ENCODE results near the gene EXOC6B.

The EXOC6B gene

DNA sequence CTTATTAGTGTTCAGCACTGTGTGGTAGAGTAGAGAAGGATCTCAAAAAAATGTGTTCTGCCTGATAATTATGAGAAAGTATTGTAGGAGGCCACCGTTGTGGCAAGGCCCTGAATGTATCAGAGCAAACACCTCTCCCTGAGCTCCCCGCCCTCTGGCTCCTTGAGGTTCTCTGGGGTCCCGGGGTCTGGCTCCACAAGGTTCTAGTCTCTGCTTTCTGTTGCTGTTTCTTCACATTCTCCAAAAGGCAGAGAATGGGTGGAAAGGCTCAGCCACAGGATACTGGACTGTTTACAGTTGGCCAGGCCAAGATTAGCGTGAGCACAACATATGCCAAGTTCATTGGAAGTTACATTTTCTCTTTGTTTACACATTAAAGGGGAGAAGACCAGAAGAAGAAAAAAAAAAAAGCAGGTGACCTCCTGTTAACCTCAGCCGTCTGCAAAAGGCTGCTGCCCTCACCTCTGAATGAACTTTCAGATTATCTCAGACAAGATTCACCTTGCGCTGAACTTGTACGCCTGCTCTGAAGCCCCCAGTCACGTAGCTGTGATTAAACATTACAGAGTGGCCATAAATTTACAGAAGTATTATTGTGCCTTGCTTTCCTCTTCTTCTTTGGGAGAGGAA lies 621.6 kb downstream of the EXOC6B start:
- no peak for DNase-seq

DNA sequence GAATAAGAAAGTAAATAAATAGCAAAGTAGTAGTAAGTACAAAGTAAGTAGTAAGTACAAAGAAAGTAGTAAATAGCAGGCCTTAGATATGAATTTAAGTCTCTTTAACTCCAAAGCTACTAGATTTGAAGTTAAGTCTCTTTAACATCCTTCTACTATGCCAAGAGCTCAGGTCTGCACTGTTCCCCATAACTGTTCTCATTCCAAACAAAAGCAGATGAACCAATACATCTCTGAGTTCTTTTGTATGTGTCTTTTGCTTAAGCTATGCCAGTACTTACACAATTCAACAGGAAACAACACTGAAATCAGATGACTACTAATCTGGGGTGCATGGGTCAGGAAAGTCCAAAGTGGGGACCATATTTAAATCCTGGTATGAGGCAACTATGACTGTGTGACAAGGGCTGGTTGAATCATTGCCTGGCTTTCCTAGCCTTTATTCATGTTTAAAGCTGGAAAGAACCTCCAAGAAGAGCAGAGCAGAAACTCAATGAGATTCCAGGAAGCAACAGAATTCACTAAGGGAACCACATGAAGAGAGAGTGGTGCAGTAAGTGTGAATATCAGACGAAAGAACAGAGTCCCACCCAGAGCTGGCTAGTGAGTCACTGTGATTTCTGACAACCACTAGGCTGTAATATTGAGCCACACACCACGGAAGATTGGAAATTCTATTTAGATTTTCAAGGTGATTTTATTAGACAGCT lies 627.1 kb downstream of the EXOC6B start:
- no peak for DNase-seq

DNA sequence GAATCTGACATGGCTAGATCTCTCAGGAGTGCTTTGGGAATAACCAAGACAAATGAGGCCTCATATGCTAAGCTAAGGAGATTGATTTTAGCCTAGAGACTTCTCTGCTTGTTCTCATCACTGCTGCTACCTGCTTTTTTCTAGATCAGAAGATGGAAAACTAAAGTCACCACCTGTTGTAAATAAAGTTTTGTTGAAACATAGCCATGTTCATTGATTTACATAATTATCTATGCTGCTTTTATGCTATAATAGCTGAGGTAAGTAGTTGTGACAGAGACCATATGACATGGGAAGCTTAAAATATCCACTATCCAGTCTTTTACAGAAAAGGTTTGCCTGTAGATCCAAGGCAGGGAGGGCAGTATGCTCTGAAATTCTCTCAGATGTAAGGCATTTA lies 632.1 kb downstream of the EXOC6B start:
- DNase-seq: no peak

GRCh38 chr2:72191441-72191840 lies 634.4 kb downstream of the EXOC6B start:
- no peak for DNase-seq

GRCh38 chr2:72185206-72185605 lies 640.6 kb downstream of the EXOC6B start:
- no peak for DNase-seq

DNA sequence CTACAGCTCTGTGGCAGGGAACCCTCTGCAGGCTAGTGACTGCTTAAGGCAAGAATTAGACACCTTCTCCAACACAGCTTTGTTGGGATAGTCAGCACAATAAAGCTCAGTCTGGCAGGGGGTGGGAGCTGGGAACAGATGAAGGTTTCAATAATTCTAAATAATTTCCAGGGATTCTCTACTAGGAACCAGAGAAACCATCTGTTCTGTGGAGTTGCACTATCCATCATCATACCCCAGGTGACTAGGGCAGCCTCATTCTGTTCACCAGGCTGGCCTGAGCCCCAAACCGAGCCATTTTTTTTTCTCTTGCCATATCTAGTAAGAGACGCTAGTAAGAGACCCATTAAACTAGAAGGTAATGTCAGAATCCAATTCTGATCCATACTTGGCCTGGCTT lies 642.4 kb downstream of the EXOC6B start:
- no peak for DNase-seq

DNA sequence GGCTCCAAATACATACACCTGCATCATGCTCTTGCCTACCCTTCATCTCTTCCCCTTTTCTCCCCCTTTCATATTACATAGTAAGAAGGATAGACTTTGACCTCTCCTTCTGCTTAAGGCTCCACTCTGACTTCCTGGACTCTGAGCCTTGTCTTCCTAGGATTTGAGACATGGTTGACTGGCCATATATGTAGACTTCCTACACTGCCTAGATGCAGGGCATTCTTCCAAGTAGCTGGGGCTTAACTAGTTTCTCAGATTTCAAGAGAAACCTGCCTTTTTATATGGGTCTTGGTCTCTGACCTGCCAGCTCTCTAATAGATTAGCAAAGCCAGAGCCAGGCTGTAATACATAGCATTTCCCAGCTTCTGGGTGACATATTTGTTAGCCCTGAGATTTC lies 642.8 kb downstream of the EXOC6B start:
- no peak for DNase-seq

GRCh38 chr2:72182547-72182946 lies 643.3 kb downstream of the EXOC6B start:
- DNase-seq: no peak

- DNase-seq: no peak
Observed at GRCh38 chr2:72181616-72182015, 644.2 kb downstream of the EXOC6B start.

GRCh38 chr2:72180351-72180750 lies 645.5 kb downstream of the EXOC6B start:
- DNase-seq: no peak

- DNase-seq: no peak
Observed at GRCh38 chr2:72178551-72178950, 647.3 kb downstream of the EXOC6B start.

DNA sequence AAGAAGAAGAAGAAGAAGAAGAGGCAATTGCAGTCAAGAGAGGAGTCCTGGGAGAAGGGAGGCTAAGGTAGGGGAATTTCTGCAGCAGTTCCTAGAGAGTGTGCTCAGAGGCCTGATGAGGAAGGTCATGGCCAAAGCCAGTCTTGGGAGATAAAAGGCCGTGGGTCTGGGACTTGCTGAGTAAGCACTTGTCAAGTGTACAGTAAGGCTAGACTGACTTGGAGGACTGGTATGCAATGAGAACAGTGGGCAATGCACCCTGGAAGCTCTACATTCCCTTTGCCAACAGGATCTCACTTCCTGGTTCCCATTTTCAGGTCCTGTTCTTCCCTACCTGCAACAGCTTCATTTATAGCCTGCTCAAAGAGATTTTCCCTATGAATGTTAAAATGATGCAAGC lies 649.6 kb downstream of the EXOC6B start:
- no peak for DNase-seq

- DNase-seq: no peak
Observed at GRCh38 chr2:72175636-72176035, 650.2 kb downstream of the EXOC6B start.

GRCh38 chr2:72173640-72174321 lies 652.1 kb downstream of the EXOC6B start:
- no peak for DNase-seq

- DNase-seq: no peak
Observed at GRCh38 chr2:72172478-72172877, 653.4 kb downstream of the EXOC6B start.

DNA sequence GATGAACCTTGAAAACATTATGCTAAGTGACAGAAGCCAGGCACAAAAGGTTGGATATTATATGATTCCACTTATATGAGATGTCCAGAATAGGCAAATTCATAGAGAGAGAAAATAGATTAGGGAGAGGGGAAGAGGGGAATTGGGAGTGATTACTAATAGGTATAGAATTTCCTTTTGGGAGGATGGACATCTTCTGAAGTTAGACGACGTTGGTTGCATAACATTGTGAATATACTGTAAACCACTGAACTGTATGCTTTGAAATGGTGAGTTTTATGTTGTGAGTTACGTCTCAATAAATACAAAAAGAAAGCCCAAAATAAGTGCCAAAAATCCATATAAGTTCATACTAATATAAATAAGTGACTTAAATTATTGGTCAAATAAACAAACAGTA lies 659.6 kb downstream of the EXOC6B start:
- DNase-seq: no peak

DNA sequence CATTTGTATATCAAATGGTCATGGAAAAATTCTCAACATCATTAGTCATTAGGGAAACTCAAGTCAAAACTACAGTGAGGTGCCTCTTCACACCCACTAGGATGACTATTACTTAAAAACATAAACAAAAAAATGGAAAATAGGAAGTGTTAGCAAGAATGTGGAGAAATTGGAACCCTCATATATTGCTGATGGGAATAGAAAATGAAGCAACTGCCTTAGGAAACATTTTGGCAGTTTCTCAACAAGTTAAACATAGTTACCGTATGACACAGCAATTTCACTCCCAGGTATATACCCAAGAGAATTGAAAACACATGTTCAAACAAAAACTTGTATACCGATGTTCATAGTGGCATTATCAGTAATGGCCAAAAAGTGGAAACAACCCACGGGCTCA lies 660.0 kb downstream of the EXOC6B start:
- no peak for DNase-seq

DNA sequence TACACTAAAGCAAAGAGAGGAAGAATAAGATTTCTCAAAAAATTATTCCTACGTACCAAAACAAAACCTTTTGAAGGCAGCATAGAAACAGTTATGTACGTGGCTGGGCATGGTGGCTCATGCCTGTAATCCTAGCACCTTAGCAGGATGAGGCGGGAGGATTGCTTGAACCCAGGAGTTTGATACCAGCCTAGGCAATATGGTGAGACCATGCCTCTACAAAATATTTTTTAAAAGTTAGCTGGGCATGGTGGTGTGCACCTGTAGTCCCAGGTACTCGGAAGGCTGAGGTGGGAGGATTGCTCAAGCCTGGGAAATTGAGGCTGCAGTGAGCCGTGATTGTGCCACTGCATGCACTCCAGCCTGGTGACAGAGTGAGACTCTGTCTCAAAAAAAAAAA lies 663.3 kb downstream of the EXOC6B start:
- no peak for DNase-seq

DNA sequence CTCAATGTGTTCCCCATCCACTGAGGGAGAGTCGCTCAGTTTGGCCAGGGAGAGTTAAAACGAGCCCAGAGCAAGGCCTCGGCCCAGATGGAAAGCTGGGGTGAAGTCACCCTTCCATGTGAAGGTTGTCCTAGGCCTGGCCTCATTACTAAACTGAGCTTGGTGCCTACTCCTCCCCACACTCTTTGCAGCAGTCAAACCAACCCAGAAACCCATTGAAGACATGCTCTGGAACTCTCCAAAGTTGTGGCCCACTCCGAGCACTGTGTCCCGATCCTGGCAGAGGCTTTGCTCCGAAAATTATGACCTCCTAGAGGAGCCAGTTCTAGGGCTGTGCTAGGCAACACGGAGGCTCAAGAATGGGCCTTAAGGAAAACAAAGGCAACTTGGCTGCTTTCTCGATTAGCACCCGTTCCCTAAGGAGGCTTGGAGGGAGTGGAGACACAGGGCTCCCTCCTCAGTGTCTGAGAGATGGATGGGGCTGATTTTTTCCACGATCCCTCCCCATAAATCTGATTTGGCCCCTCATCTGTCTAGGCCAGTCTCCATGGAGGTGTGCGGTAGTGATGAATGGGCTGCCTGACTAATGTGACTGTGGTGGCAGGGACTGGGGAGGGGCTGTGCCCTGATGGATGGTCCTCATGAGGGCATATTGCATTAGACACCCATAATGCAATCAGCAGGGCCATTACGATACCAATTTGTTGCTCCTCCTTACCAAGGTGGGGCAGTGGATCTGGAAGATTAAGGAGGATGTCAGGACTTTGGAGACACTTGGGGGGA lies 666.4 kb downstream of the EXOC6B start:
- no peak for DNase-seq

DNA sequence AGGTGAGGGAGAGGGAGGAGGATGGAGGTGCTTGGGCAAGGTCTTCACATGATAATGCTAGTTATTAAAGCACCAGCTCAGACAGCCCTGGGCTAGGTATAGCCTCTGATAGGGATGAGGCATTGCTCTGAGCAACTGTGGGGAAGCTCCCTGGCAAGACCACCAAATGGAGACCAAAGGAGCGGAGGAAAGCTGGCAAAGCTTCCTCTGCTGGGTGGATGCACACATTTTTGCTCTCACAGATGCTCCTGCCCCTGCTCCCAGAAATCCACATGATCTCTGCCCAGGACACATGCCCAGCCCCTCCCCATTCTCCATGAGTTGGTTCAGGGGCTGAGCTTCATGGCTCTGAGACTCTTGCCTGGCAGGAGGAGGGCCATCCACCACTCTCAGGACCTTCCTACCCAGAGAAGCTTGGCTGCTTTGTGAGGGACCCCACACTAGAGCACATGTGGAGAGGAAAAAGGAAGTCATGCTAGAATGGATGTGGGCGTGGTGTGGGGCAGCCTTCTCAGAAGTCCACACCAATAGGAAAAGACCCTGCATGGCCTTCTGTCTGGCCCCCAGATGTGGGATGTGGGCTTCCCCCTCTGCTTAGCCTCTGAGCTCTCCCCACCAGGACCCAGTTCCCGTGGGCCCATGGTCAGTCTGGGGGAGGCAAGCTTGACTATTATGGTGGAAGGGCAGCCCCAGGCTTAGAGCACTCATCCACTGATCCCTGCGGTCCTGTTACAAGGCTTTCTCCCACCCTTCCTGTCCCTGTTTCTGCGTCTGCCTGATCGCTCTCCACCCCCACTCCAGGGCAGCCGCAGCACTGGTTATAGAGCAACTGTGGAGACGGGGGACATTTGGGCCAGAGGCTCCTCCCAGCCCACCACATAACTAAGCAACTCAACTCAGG lies 667.7 kb downstream of the EXOC6B start:
- DNase-seq: no peak

DNA sequence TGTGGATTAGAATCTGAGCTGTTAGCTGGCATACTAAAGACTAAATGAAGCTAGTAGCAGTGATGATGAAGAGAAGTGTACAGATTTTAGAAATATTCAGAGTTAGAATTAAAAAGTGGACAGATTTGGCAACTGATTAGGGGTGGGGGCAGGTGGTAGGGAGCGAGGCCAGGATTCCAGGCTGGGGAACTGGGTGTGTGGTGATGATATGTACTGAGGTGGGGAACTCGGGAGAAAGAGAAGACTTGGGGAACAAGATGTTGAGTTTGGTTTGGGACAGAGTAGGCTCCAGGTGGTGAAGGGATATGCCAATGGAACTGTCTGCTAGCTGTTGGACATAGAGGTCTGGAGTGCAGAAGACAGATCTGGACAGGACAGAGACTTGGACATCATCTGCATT lies 669.0 kb downstream of the EXOC6B start:
- DNase-seq: no peak

- no peak for DNase-seq
Observed at GRCh38 chr2:72155737-72156136, 670.1 kb downstream of the EXOC6B start.

GRCh38 chr2:72155151-72155550 lies 670.7 kb downstream of the EXOC6B start:
- no peak for DNase-seq

Data from NCI-H1048 (cell line).